Fibroblast of skin of left quadriceps (primary cell): ENCODE data around the gene CDCA3.
"Not testable (repeated sequence)": the region's sequence is repeated elsewhere in the genome, so short reads cannot be mapped to it uniquely, and the experiment has no call there.

Source experiments
- DNase-seq, 2 experiments: peaks; one replicate each; pipeline ENCODE4 v3.0.0-alpha.2; 2013; ENCODE audit warnings: low read depth in 2 of 2

Gene CDCA3

GRCh38 chr12:6851153-6851920 lies at the start of gene CDCA3:
Gene CDCA3, minus strand, starts transcription at chr12:6851286. Its CDS starts 334 bp downstream, at chr12:6850952.
- peak; percentile 97 to 98 for DNase-seq

- DNase-seq, result no peak
Observed at GRCh38 chr12:6899837-6900519, 48.9 kb upstream of the CDCA3 start.

GRCh38 chr12:6899427-6899826 lies 48.3 kb upstream of the CDCA3 start:
- DNase-seq, result no peak

GRCh38 chr12:6896846-6897435 lies 45.9 kb upstream of the CDCA3 start:
- no peak for DNase-seq

GRCh38 chr12:6894321-6894720 lies 43.2 kb upstream of the CDCA3 start:
- no peak for DNase-seq

- DNase-seq, result not testable (repeated sequence)
Observed at GRCh38 chr12:6892683-6893082, 41.6 kb upstream of the CDCA3 start.

- no peak for DNase-seq
Observed at GRCh38 chr12:6891646-6892001, 40.5 kb upstream of the CDCA3 start.

- DNase-seq, result peak; percentile 92 to 93
Observed at GRCh38 chr12:6890789-6891645, 39.9 kb upstream of the CDCA3 start.

- DNase-seq, result not testable (repeated sequence)
Observed at GRCh38 chr12:6889775-6890573, 38.9 kb upstream of the CDCA3 start.

GRCh38 chr12:6888794-6889193 lies 37.7 kb upstream of the CDCA3 start:
- not testable (repeated sequence) for DNase-seq

- no peak for DNase-seq
Observed at GRCh38 chr12:6888360-6888759, 37.3 kb upstream of the CDCA3 start.

GRCh38 chr12:6887460-6887859 lies 36.4 kb upstream of the CDCA3 start:
- no peak for DNase-seq

GRCh38 chr12:6886206-6886999 lies 35.3 kb upstream of the CDCA3 start:
- not testable (repeated sequence) for DNase-seq

- no peak for DNase-seq
Observed at GRCh38 chr12:6884539-6884938, 33.5 kb upstream of the CDCA3 start.

GRCh38 chr12:6883683-6884082 lies 32.6 kb upstream of the CDCA3 start:
- no peak for DNase-seq

GRCh38 chr12:6883252-6883651 lies 32.2 kb upstream of the CDCA3 start:
- DNase-seq, result no peak

GRCh38 chr12:6879824-6880223 lies 28.7 kb upstream of the CDCA3 start:
- DNase-seq, result not testable (repeated sequence)

- not testable (repeated sequence) for DNase-seq
Observed at GRCh38 chr12:6874015-6874368, 22.9 kb upstream of the CDCA3 start.

GRCh38 chr12:6873094-6874014 lies 22.3 kb upstream of the CDCA3 start, which contains the start of gene SPSB2:
Gene SPSB2, minus strand, starts transcription at chr12:6873303. Its CDS starts 402 bp downstream, at chr12:6872901.
- peak; percentile 82 to 85 for DNase-seq
